WTC11 (cell line): ENCODE data around the gene DISC1.

Source experiments
- AFF4 ChIP-seq: sonication (generic); formaldehyde crosslinking; IDR thresholded peaks from 2 replicates; pipeline ENCODE4 v1.8.1; 2023; ENCODE audit warnings: mild to moderate bottlenecking, missing genetic modification reagents, borderline replicate concordance
- CTCF ChIP-seq: fragments of 200-600 bp; IDR thresholded peaks from 2 replicates; pipeline ENCODE4 v1.8.0; 2022; ENCODE audit warnings: antibody characterized with exemption
- JUN ChIP-seq: sonication (generic); formaldehyde crosslinking; IDR thresholded peaks from 2 replicates; pipeline ENCODE4 v1.8.0; 2023; ENCODE audit warnings: mild to moderate bottlenecking, missing genetic modification reagents
- MAX ChIP-seq: sonication (generic); formaldehyde crosslinking; IDR thresholded peaks from 2 replicates; pipeline ENCODE4 v1.8.0; 2022; ENCODE audit warnings: mild to moderate bottlenecking, missing genetic modification reagents
- MXD4 ChIP-seq: fragments of 250-450 bp; sonication (Bioruptor Pico); IDR thresholded peaks from 2 replicates; pipeline ENCODE4 v1.8.0; 2021; ENCODE audit warnings: mild to moderate bottlenecking, moderate library complexity, borderline replicate concordance
- PREB ChIP-seq: sonication (generic); formaldehyde crosslinking; IDR thresholded peaks from 2 replicates; pipeline ENCODE4 v1.8.1; 2022; ENCODE audit warnings: mild to moderate bottlenecking, missing genetic modification reagents, moderate library complexity, borderline replicate concordance
- RELA ChIP-seq: sonication (generic); formaldehyde crosslinking; IDR thresholded peaks from 2 replicates; pipeline ENCODE4 v1.8.1; 2022; ENCODE audit warnings: missing genetic modification reagents, mild to moderate bottlenecking, borderline replicate concordance
- SP1 ChIP-seq: sonication (generic); formaldehyde crosslinking; conservative IDR thresholded peaks from 2 replicates; pipeline ENCODE4 v1.8.1; 2022; ENCODE audit warnings: missing genetic modification reagents
- ZNF263 ChIP-seq: sonication (generic); formaldehyde crosslinking; IDR thresholded peaks from 2 replicates; pipeline ENCODE4 v1.8.1; 2022; ENCODE audit warnings: low read depth, mild to moderate bottlenecking, moderate library complexity, missing genetic modification reagents

- TF ChIP-seq CTCF (no peak), PREB (CRISPR knock-in tag) (no peak), MXD4 (CRISPR knock-in tag) (no peak), MAX (CRISPR knock-in tag) (no peak), RELA (CRISPR knock-in tag) (no peak), SP1 (no peak), JUN (CRISPR knock-in tag) (no peak), ZNF263 (no peak), AFF4 (CRISPR knock-in tag) (no peak)
Observed at GRCh38 chr1:231871878-231872277, 245.3 kb downstream of the DISC1 start.
